Smooth muscle cell (in vitro differentiated cells): ENCODE measurements around the gene PPM1H. TPM values are rescaled to one million over a fixed set of nuclear protein-coding genes. Genes with fewer than 3 reads are reported as not detected.
"Not testable (repeated sequence)": the region's sequence is repeated elsewhere in the genome, so short reads cannot be mapped to it uniquely, and the experiment has no call there.

Source experiments
- DNase-seq: peaks from one replicate; lab custom pipeline; 2025; ENCODE audit not compliant: unreplicated experiment; lab: John Stamatoyannopoulos, UW
- H2AFZ ChIP-seq: fragments of 200-600 bp; sonication (generic); 2 replicates; pipeline ENCODE4 v1.6.0; 2016; ENCODE audit warnings: antibody characterized with exemption, low read depth, mild to moderate bottlenecking
- H3F3A ChIP-seq: fragments of 200-600 bp; sonication (generic); 2 replicates; pipeline ENCODE4 v1.6.0; 2017; ENCODE audit warnings: antibody characterized with exemption, low read depth
- H3K27ac ChIP-seq: fragments of 200-600 bp; sonication (generic); 2 replicates; pipeline ENCODE4 v1.5.1; 2016; ENCODE audit warnings: low read depth, mild to moderate bottlenecking
- H3K27me3 ChIP-seq: fragments of 200-600 bp; sonication (generic); 2 replicates; pipeline ENCODE4 v1.6.1; 2016; ENCODE audit warnings: low read depth, mild to moderate bottlenecking
- H3K36me3 ChIP-seq: fragments of 200-600 bp; sonication (generic); 2 replicates; pipeline ENCODE4 v1.5.1; 2016; ENCODE audit warnings: low read depth
- H3K4me1 ChIP-seq: fragments of 200-600 bp; sonication (generic); 2 replicates; pipeline ENCODE4 v1.5.1; 2016; ENCODE audit warnings: low read depth
- H3K4me2 ChIP-seq: fragments of 200-600 bp; sonication (generic); 2 replicates; pipeline ENCODE4 v1.6.0; 2016; ENCODE audit warnings: mild to moderate bottlenecking
- H3K4me3 ChIP-seq: fragments of 200-600 bp; sonication (generic); 2 replicates; pipeline ENCODE4 v1.5.1; 2016; ENCODE audit warnings: mild to moderate bottlenecking
- H3K79me2 ChIP-seq: fragments of 200-600 bp; sonication (generic); 2 replicates; pipeline ENCODE4 v1.6.0; 2016; ENCODE audit warnings: low read depth, mild to moderate bottlenecking
- H3K9ac ChIP-seq: fragments of 200-600 bp; sonication (generic); 2 replicates; pipeline ENCODE4 v1.6.0; 2016; ENCODE audit warnings: low read depth
- H3K9me3 ChIP-seq: fragments of 200-600 bp; sonication (generic); replicated peaks from 2 replicates; pipeline ENCODE4 v1.5.1; 2016; ENCODE audit warnings: low read depth
- H4K20me1 ChIP-seq: fragments of 200-600 bp; sonication (generic); 2 replicates; pipeline ENCODE4 v1.6.0; 2016; ENCODE audit warnings: low read depth
- CTCF ChIP-seq: fragments of 200-600 bp; sonication (generic); IDR thresholded peaks from 2 replicates; pipeline ENCODE4 v1.5.1; 2017; ENCODE audit warnings: borderline replicate concordance, mild to moderate bottlenecking, antibody characterized with exemption; ENCODE audit not compliant: insufficient read depth, poor library complexity, severe bottlenecking
- WGBS: methylation state at CpG from one replicate; pipeline ENCODE4 v1.1.7; 2016; ENCODE audit warnings: low lambda C conversion rate; 5-methylcytosine and 5-hydroxymethylcytosine counted together
- polyA plus RNA-seq: library from polyadenylated mRNA; unstranded; fragments of >200 nt; fragmentation: Nextera tagmentation; extraction: Ambion mirVana; gene quantifications from 2 replicates; pipeline ENCODE4 v1.2.1, GENCODE V29; 2016
- total RNA-seq: library from RNA; depleted of rRNA; stranded (reverse); fragments of >200 nt; gene quantifications from 2 replicates; pipeline ENCODE4 v1.2.3, GENCODE V29; 2014

The PPM1H gene
- total and polyA plus RNA-seq, 2 experiments from 2014 or later: 0.56 to 3.6 TPM

DNA sequence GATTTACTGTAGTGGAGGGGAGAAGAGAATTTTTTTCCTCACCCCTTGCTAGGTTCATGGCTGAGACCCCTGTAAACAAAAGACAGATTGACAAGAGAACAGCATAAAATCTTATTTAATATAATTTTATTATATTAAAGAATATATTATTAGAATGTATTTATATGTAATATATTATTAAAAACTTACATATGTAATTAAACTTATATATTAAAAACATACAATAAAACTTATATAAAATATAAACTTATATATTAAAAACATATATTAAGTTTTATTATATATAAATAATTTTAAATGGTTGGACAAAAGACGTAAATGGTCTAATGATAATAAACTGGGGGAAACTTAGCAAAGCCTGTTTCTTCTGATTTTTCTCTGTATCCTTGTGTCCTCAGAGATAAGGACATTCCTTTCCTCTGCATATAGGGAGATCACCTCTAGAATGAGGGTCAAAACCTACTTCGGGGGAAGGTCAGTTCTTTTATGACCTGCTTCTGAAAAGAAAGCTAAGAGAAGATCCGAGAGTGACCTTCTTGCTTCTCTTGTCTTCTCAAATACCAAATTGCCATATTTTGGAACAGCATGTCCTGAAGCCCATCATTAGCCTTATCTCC is 8.9 kb upstream of the PPM1H start:
- Histone ChIP-seq H3K9ac (no peak overlapping the region), H3K4me3 (no peak overlapping the region), H4K20me1 (no peaks in the 10 kb centered on the region), H3K36me3 (no peaks in the 10 kb centered on the region), H3K9me3 (no peaks in the 10 kb centered on the region), H3F3A (no peaks in the 10 kb centered on the region), H3K27me3 (no peaks in the 10 kb centered on the region), H3K4me1 (no peaks in the 10 kb centered on the region), H3K4me2 (no peak overlapping the region), H2AFZ (no peak overlapping the region), H3K27ac (no peak overlapping the region), H3K79me2 (no peaks in the 10 kb centered on the region)
- 86% methylated on average over 3 of the region's 3 CpGs for WGBS
- DNase-seq: no peak
- TF ChIP-seq CTCF: no peak

DNA sequence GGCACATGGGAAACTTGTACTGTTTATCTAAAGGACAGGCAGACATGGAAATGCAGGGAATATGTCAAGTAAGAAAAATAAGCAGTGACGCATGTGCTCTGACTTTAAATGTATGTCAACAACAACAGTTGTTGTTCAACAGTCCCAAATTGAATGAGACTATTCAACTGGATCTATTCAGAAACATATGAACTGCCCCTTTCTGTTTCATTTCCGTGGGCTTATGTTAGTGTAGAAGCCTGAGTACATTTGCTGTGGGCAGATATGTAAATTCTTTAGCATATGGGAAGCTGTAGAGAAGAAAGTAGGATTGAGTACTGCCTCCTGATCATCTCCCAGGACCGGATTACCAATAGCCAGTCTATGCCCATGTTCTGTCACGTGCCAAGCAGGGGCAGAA is 7.4 kb upstream of the PPM1H start:
- not testable (repeated sequence) for H2AFZ ChIP-seq, H3K9me3 ChIP-seq, H3K79me2 ChIP-seq, DNase-seq, H3K9ac ChIP-seq, H4K20me1 ChIP-seq, H3K4me3 ChIP-seq, H3K27ac ChIP-seq, H3F3A ChIP-seq, H3K4me2 ChIP-seq, H3K36me3 ChIP-seq, H3K27me3 ChIP-seq, H3K4me1 ChIP-seq
- WGBS: 86% methylated on average over 4 of the region's 4 CpGs

- Histone ChIP-seq H2AFZ (peak overlapping the region; percentile 78), H3K27me3 (peaks cover 69% of the 10 kb centered on the region), H3K4me1 (peaks cover 8% of the 10 kb centered on the region), H3K27ac (no peak overlapping the region), H4K20me1 (no peaks in the 10 kb centered on the region), H3K79me2 (no peaks in the 10 kb centered on the region), H3K4me3 (peak overlapping the region; percentile 77), H3K4me2 (peak overlapping the region; percentile 93), H3K36me3 (no peaks in the 10 kb centered on the region), H3F3A (no peaks in the 10 kb centered on the region), H3K9me3 (no peaks in the 10 kb centered on the region), H3K9ac (no peak overlapping the region)
- WGBS: under 1% methylated on average over 44 of the region's 48 CpGs
- no peak for TF ChIP-seq CTCF
- no peak for DNase-seq
Observed at GRCh38 chr12:62934239-62934798, 631 bp downstream of the PPM1H start.

DNA sequence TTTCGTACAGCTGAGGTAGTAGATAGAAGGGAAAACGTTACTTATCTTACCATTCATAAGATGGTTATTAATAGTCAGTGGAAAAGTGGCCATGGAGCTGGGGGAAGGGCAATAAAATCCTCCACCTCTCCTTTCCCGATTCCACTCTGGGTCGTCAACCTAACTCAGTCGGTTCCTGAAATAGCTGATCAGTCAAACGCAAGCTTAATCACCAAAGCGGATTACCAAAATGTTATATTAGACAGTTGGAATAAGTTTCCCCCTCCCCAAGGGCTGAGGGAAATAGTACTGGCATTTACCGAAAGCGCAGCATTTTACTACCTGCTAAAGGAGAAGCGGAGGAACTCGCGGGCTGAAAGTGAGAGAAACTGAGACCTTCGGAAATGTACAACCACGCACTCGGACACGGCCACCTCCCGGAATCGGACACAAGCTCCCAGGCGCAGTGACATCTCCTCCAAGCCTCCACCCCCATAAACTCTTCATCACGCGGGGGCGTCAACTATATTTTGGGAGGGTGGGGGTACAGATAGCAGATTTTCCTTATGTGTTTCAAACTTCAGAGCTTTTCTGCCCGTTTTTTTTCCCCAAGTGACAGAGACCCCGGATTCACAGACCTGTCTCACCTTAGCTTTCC is 1.2 kb downstream of the PPM1H start:
- WGBS: under 1% methylated on average over 24 of the region's 24 CpGs
- peak overlapping the region; percentile 78 for H2AFZ ChIP-seq
- peaks cover 75% of the 10 kb centered on the region for H3K27me3 ChIP-seq
- peak overlapping the region; percentile 77 for H3K4me3 ChIP-seq
- no peaks in the 10 kb centered on the region for H3K79me2 ChIP-seq
- no peaks in the 10 kb centered on the region for H4K20me1 ChIP-seq
- no peaks in the 10 kb centered on the region for H3F3A ChIP-seq
- H3K9me3 ChIP-seq: no peaks in the 10 kb centered on the region
- peaks cover 8% of the 10 kb centered on the region for H3K4me1 ChIP-seq
- no peaks in the 10 kb centered on the region for H3K36me3 ChIP-seq
- no peak overlapping the region for H3K9ac ChIP-seq
- no peak for DNase-seq
- no peak overlapping the region for H3K27ac ChIP-seq
- peak overlapping the region; percentile 93 for H3K4me2 ChIP-seq
- no peak for TF ChIP-seq CTCF
